RCC 7860 (cell line): ENCODE measurements around the gene GSTO2.

Experiments
- DNase-seq: peaks from one replicate; pipeline ENCODE4 v3.0.0-alpha.2; 2015; ENCODE audit warnings: low spot score
- FAIRE-seq: peaks from 2 replicates; lab custom pipeline; 2012; peaks lifted over from hg19 to GRCh38; lab: Jason Lieb, UNC

The GSTO2 gene

GRCh38 chr10:104304927-104305326 is 35.9 kb downstream of the GSTO2 start:
- DNase-seq (no peak), FAIRE-seq (no peak)

GRCh38 chr10:104306897-104307296 is 37.9 kb downstream of the GSTO2 start:
- DNase-seq (no peak), FAIRE-seq (no peak)

- FAIRE-seq (no peak), DNase-seq (no peak)
Measured at GRCh38 chr10:104307576-104308438, 38.8 kb downstream of the GSTO2 start.

GRCh38 chr10:104308439-104308903 is 39.5 kb downstream of the GSTO2 start:
- FAIRE-seq, result no peak
- no peak for DNase-seq

GRCh38 chr10:104309980-104310978 is 41.3 kb downstream of the GSTO2 start:
- FAIRE-seq (no peak), DNase-seq (peak; percentile 46)

- no peak for DNase-seq
- FAIRE-seq, result no peak
Measured at GRCh38 chr10:104311184-104311720, 42.3 kb downstream of the GSTO2 start.

- no peak for FAIRE-seq
- DNase-seq, result no peak
Measured at GRCh38 chr10:104314591-104315485, 45.9 kb downstream of the GSTO2 start.

- FAIRE-seq, result no peak
Measured at GRCh38 chr10:104315486-104315921, 46.5 kb downstream of the GSTO2 start.

GRCh38 chr10:104316321-104317099 is 47.5 kb downstream of the GSTO2 start:
- no peak for FAIRE-seq
- no peak for DNase-seq

More at GRCh38 chr10:104315486-104315921, 46.5 kb downstream of the GSTO2 start:
- no peak for DNase-seq

- DNase-seq (no peak), FAIRE-seq (no peak)
Measured at GRCh38 chr10:104317269-104317710, 48.3 kb downstream of the GSTO2 start.

- FAIRE-seq, result no peak
- DNase-seq, result no peak
Measured at GRCh38 chr10:104317726-104318299, 48.8 kb downstream of the GSTO2 start.

GRCh38 chr10:104318326-104318725 is 49.3 kb downstream of the GSTO2 start:
- DNase-seq (no peak), FAIRE-seq (no peak)

- FAIRE-seq (no peak), DNase-seq (no peak)
Measured at GRCh38 chr10:104318810-104319741, 50.1 kb downstream of the GSTO2 start.

GRCh38 chr10:104321226-104321625 is 52.2 kb downstream of the GSTO2 start:
- FAIRE-seq (no peak), DNase-seq (no peak)

GRCh38 chr10:104321725-104322415 is 52.9 kb downstream of the GSTO2 start:
- no peak for FAIRE-seq
- DNase-seq, result no peak

- no peak for FAIRE-seq
Measured at GRCh38 chr10:104322416-104322782, 53.4 kb downstream of the GSTO2 start.

GRCh38 chr10:104323085-104323484 is 54.1 kb downstream of the GSTO2 start:
- DNase-seq (no peak), FAIRE-seq (no peak)

More at GRCh38 chr10:104322416-104322782, 53.4 kb downstream of the GSTO2 start:
- no peak for DNase-seq
